Glomerular visceral epithelial cell (primary cell): Measurements from ENCODE around the gene ARID1A.
A peak's percentile ranks its signal among the peaks of the same experiment; 100 is the strongest.

Experiments
- DNase-seq: peaks from one replicate; pipeline ENCODE4 v3.0.0-alpha.2; 2016; ENCODE audit errors: extremely low spot score

Gene ARID1A

GRCh38 chr1:26759531-26759930 lies 63.7 kb downstream of the ARID1A start:
- DNase-seq: no peak

DNA sequence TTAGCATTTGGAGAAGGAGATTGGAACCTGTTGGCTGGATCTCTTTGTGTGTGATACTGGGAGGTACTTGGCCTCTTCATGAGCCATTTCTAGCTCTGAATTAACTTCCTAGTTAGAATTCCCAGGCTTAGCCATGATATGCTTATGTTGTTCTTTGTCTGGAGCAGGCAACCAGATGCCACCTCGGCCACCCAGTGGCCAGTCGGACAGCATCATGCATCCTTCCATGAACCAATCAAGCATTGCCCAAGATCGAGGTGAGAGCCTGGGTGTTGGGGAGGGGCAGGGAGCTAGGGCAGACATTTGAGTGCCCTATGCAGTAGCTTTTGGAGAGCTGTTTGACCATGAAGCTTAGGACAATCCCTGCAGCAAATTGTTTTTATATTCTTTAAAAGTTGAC lies 65.4 kb downstream of the ARID1A start:
- no peak for DNase-seq

DNA sequence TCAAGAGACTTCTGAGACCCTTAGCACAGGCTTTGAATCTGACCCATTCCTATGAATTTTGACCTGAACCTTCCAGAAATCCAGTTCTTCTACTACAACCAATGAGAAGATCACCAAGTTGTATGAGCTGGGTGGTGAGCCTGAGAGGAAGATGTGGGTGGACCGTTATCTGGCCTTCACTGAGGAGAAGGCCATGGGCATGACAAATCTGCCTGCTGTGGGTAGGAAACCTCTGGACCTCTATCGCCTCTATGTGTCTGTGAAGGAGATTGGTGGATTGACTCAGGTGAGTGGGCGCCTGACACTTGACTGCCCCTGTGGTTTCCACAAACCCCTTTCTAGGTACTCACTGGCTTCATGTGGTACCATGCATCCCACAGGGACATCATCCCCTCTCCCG lies 71.9 kb downstream of the ARID1A start:
- DNase-seq: no peak

DNA sequence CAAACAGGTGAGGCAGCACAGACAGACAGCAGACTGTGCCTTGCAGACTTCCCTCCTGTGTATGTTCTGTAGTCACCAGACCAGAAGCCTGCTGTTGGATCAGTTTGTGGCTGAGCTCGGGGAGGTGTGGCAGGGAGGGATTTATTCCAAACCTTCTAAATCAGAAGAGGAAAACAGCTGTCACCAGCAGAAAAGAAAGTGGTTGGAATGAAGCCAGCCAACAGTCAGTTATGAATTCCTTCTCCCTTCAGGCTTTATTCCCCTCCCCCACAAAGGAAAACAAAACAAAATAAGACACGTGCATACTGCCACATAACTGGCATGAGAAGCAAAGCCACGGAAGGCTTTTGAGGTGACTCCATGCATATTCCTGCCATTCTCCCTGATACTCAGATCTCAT lies 72.9 kb downstream of the ARID1A start:
- DNase-seq: peak; percentile 83

DNA sequence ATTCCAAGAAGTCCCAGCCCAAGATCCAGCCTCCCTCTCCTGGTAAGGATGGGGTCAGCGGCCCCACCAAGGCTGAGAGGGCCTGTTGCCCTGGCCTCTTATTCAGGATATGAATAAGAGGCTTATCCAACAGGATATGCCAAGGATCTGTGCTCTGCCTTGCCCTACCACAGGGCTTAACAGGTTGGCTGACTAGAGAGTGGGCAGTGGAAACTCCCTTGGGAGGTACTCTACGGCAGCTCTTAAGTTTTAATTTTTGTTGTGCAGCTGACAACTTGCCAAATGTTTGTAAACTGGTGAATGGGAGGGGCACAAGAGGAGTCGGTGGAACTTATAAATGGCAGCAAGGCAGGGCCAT lies 75.4 kb downstream of the ARID1A start:
- no peak for DNase-seq

DNA sequence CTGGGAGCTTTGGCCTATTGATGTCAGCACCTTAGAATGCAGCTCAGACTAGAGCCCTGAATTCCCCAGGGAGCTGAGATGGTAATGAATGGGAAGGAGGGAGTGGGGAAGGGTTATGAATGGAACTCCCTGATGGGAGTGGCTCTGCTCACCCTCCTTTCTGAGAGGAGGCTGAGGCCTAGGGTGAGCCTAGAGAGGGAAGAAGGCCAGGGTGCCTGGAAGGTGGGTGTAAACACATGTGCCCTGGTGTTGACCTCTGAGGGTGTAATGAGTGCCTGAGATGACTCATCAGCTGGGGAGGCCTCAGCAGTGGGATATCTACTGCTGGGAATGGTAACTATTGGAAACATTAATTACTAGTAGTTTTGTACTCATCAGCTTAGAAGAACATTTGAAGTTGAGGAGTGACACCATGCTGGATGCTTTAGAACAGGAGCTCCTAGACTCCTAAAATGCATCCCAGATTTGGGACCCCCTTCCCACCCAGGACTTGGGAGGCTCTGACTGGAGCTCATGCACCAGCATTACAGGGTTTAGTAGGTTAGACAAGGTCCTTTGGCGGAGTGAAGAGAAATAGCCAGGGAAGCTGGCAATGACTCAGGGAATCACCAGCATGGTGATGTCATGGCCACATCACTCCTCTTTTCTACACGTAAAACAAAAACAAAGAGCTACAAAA lies 76.0 kb downstream of the ARID1A start:
- peak; percentile 93 for DNase-seq

GRCh38 chr1:26772687-26773086 lies 76.9 kb downstream of the ARID1A start:
- peak; percentile 89 for DNase-seq

DNA sequence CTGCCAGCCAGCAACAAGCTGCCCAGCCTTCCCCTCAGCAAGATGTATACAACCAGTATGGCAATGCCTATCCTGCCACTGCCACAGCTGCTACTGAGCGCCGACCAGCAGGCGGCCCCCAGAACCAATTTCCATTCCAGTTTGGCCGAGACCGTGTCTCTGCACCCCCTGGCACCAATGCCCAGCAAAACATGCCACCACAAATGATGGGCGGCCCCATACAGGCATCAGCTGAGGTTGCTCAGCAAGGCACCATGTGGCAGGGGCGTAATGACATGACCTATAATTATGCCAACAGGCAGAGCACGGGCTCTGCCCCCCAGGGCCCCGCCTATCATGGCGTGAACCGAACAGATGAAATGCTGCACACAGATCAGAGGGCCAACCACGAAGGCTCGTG lies 78.6 kb downstream of the ARID1A start:
- DNase-seq: no peak

- DNase-seq: no peak
These were observed 79.9 kb downstream of the ARID1A start for GRCh38 chr1:26775666-26776065.

DNA sequence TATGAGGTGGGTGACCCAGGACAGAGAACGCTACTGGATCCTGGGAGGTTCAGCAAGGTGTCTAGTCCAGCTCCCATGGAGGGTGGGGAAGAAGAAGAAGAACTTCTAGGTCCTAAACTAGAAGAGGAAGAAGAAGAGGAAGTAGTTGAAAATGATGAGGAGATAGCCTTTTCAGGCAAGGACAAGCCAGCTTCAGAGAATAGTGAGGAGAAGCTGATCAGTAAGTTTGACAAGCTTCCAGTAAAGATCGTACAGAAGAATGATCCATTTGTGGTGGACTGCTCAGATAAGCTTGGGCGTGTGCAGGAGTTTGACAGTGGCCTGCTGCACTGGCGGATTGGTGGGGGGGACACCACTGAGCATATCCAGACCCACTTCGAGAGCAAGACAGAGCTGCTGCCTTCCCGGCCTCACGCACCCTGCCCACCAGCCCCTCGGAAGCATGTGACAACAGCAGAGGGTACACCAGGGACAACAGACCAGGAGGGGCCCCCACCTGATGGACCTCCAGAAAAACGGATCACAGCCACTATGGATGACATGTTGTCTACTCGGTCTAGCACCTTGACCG lies 83.4 kb downstream of the ARID1A start:
- no peak for DNase-seq

- DNase-seq: no peak
These were observed 84.6 kb downstream of the ARID1A start for GRCh38 chr1:26780344-26780957.

DNA sequence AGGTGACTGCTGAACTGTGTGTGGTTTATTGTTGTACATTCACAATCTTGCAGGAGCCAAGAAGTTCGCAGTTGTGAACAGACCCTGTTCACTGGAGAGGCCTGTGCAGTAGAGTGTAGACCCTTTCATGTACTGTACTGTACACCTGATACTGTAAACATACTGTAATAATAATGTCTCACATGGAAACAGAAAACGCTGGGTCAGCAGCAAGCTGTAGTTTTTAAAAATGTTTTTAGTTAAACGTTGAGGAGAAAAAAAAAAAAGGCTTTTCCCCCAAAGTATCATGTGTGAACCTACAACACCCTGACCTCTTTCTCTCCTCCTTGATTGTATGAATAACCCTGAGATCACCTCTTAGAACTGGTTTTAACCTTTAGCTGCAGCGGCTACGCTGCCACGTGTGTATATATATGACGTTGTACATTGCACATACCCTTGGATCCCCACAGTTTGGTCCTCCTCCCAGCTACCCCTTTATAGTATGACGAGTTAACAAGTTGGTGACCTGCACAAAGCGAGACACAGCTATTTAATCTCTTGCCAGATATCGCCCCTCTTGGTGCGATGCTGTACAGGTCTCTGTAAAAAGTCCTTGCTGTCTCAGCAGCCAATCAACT lies 85.5 kb downstream of the ARID1A start:
- DNase-seq: no peak

- DNase-seq: no peak
These were observed 86.9 kb downstream of the ARID1A start for GRCh38 chr1:26782521-26783212.

- DNase-seq: no peak
These were observed 87.8 kb downstream of the ARID1A start for GRCh38 chr1:26783646-26784022.

- peak; percentile 54 for DNase-seq
These were observed 88.4 kb downstream of the ARID1A start for GRCh38 chr1:26784023-26784871.

- DNase-seq: no peak
These were observed 89.1 kb downstream of the ARID1A start for GRCh38 chr1:26784886-26785285.

- no peak for DNase-seq
These were observed 90.0 kb downstream of the ARID1A start for GRCh38 chr1:26785611-26786436.

- DNase-seq: peak; percentile 82
These were observed 90.9 kb downstream of the ARID1A start for GRCh38 chr1:26786437-26787380.

GRCh38 chr1:26787381-26787705 lies 91.5 kb downstream of the ARID1A start:
- DNase-seq: peak; percentile 75
